DMS 273 (cell line): ENCODE data around the gene CST9.

ENCODE experiments used
- DNase-seq: peaks from one replicate; lab custom pipeline; 2025; ENCODE audit not compliant: unreplicated experiment; lab: John Stamatoyannopoulos, UW

CST9 gene

DNA sequence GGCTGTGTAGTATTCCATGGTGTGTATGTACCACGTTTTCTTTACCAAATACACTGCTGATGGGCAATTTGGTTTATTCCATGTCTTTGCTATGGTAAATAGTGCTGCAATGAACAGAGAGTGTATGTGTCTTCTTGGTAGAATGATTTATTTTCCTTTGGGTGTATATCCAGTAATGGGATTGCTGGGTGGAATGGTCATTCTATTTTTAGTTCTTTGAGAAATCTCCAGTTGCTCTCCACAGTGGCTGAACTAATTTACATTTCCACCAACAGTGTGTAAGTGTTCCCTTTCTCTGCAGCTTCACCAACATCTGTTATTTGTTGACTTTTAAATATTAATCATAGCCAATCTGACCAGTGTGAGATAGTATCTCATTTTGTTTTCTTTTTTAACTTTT is 51.3 kb downstream of the CST9 start:
- DNase-seq = no peak
